Esophagus muscularis mucosa (tissue), 4 donors: ENCODE data around the gene TOP2A. TPM values are rescaled to one million over a fixed set of nuclear protein-coding genes. Genes with fewer than 3 reads are reported as not detected.

Experiments used
- DNase-seq: peaks from one replicate; pipeline ENCODE4 v3.0.0-alpha.2; 2017; ENCODE audit errors: extremely low spot score
- H3K27ac ChIP-seq, 4 donors: fragments of 200-600 bp; sonication (generic); replicated peaks in 1 of 4; 1 replicate in 3 of 4; 2 replicates in 1 of 4; pipeline ENCODE4 v1.5.1; 2016 to 2019; ENCODE audit warnings: mild to moderate bottlenecking in 1 of 4
- H3K27me3 ChIP-seq, 4 donors: fragments of 200-600 bp; sonication (generic); one replicate each; pipeline versions ENCODE4 v1.5.1 to v1.6.0; 2016 to 2019
- H3K36me3 ChIP-seq, 4 donors: fragments of 200-600 bp; sonication (generic); one replicate each; pipeline ENCODE4 v1.5.1; 2016 to 2019
- H3K4me1 ChIP-seq, 4 donors: fragments of 200-600 bp; sonication (generic); one replicate each; pipeline ENCODE4 v1.5.1; 2016 to 2019
- H3K4me3 ChIP-seq, 4 donors: fragments of 200-600 bp; sonication (generic); 1 replicate in 2 of 4; 2 replicates in 2 of 4; pipeline ENCODE4 v1.5.1; 2016 to 2019; ENCODE audit warnings: mild to moderate bottlenecking in 4 of 4, moderate library complexity in 1 of 4
- H3K9me3 ChIP-seq, 4 donors: fragments of 200-600 bp; sonication (generic); 1 replicate in 3 of 4; 2 replicates in 1 of 4; pipeline ENCODE4 v1.5.1; 2016 to 2019
- EP300 ChIP-seq: sonication (generic); formaldehyde crosslinking; IDR thresholded peaks from one replicate; pipeline ENCODE4 v1.6.1; 2017; ENCODE audit warnings: antibody characterized with exemption
- POLR2A ChIP-seq: fragments of 450-650 bp; IDR thresholded peaks from one replicate; pipeline ENCODE4 v1.6.1; 2017; ENCODE audit warnings: antibody characterized with exemption, moderate library complexity, mild to moderate bottlenecking, low read depth
- POLR2AphosphoS5 ChIP-seq, 2 donors: sonication (generic); formaldehyde crosslinking; IDR thresholded peaks; one replicate each; pipeline ENCODE4 v1.6.1; 2017; ENCODE audit warnings: antibody characterized with exemption in 2 of 2
- WGBS: methylation state at CpG from one replicate; pipeline ENCODE4 v1.1.5; 2018; 5-methylcytosine and 5-hydroxymethylcytosine counted together
- intact Hi-C: fragments of 100-400 bp; cut with DNase I; formaldehyde crosslinking; loops from one replicate; pipeline ENCODE4 v1.15.1; 2023
- total RNA-seq, 4 donors: library from RNA; depleted of rRNA; stranded (reverse); fragments of >200 nt; gene quantifications; one replicate each; pipeline versions ENCODE4 v1.1.0 to v1.2.1, GENCODE V29; 2016
- TF ChIP-seq, protein P1 (sequence below), 3 experiments: fragments of 200-600 bp in 2 of 3; fragments of 450-650 bp in 1 of 3; sonication (generic) in 2 of 3; IDR thresholded peaks; one replicate each; pipeline ENCODE4 v1.5.1; 2017 to 2019; ENCODE audit warnings: antibody characterized with exemption in 3 of 3, mild to moderate bottlenecking in 2 of 3, moderate library complexity in 1 of 3

TOP2A gene
- total RNA-seq, 4 donors from 2014 or later, result under 0.01 to 1.4 (median 0.30) TPM

DNA sequence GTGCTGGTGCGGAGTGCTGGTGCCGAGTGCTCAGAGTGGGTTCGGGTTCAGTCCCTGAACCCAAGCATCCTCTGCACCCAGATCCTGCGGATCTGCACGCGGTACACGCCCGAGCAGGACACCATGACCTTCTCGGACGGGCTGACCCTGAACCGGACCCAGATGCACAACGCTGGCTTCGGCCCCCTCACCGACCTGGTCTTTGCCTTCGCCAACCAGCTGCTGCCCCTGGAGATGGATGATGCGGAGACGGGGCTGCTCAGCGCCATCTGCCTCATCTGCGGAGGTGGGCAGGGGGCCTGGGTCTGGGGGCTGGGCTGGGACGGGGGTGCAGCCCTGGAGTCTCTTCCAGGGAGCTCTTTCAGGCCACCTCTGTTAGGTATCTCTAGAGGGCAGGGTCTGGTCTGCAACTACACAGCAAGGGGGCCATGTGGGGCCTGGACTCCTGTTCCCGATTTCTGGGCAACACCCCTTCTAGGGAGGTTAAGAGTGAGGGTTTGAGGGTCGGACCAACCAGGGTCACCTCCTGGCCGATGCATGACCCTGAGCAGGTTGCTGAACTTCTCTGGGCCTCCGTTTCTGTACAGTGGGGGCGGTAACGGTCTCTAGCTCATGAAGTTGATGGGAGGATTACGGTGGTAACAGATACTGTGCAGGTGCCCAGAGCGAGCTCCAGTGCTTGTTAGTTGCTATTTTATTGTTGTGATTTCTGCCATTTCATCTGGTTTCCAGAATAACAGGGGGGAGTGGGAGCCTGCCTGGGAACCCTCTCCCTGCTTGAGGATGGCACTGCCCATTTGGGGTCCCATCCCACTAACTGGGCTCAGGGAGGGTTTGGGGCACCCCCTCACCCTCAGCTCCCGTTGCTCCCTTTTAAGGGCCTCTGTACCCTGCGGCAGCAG lies 63.2 kb downstream of the TOP2A start:
- WGBS, result 79% methylated on average over 9 of the region's 30 CpGs
- Histone ChIP-seq H3K9me3 (no peaks in the 10 kb centered on the region), H3K27ac (peak overlapping the region; percentile 46 to 60 (median 50)), H3K27me3 (no peaks in the 10 kb centered on the region), H3K4me3 (no peak overlapping the region), H3K4me1 (peaks cover 35 to 87% (median 72%) of the 10 kb centered on the region in 4 donors), H3K36me3 (peaks cover 26 to 69% (median 67%) of the 10 kb centered on the region in 4 donors)
- intact Hi-C loops, result loop anchor here (1.0 to 5.0 kb wide), 3 partner anchors 51 to 178 kb away; no protein-coding TSS in a partner anchor
- TF ChIP-seq POLR2A, result no peak
- TF ChIP-seq, protein P1, sequence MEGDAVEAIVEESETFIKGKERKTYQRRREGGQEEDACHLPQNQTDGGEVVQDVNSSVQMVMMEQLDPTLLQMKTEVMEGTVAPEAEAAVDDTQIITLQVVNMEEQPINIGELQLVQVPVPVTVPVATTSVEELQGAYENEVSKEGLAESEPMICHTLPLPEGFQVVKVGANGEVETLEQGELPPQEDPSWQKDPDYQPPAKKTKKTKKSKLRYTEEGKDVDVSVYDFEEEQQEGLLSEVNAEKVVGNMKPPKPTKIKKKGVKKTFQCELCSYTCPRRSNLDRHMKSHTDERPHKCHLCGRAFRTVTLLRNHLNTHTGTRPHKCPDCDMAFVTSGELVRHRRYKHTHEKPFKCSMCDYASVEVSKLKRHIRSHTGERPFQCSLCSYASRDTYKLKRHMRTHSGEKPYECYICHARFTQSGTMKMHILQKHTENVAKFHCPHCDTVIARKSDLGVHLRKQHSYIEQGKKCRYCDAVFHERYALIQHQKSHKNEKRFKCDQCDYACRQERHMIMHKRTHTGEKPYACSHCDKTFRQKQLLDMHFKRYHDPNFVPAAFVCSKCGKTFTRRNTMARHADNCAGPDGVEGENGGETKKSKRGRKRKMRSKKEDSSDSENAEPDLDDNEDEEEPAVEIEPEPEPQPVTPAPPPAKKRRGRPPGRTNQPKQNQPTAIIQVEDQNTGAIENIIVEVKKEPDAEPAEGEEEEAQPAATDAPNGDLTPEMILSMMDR (IDR thresholded peaks at IDR 0.05), result no peak
- TF ChIP-seq POLR2AphosphoS5 (IDR thresholded peaks at IDR 0.05), result peak in 1 of 2 donors; percentile 10
- TF ChIP-seq EP300, result no peak
- DNase-seq, result no peak

DNA sequence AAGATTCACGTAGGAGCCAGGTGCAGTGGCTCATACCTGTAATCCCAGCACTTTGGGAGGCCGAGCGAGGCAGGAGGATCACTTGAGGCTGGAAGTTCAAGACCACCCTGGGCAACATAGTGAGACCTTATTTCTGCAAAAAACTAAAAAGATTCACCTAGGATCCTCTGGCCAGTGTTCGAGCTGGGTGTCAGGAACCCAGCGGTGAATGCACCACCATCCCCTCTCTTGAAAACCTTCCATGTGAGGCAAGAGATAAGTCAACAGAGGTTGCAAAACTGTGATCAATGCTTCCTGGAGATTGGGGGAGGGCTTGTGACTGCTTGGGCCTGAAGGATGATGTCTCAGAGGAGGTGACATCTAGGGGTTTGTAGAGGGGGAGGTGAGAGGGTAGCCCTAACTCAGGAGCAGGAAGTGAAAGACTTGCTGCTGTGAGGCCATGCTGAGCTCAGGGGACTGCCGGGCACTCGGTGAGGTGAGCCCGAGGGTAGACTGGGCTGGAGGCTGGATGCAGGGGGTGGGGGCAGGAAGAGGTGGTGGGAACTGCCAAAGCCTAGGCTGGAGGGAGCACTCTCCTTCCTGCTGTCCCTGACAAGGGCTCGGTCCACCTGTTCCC lies 64.8 kb downstream of the TOP2A start:
- Histone ChIP-seq H3K27me3 (no peaks in the 10 kb centered on the region), H3K27ac (no peak overlapping the region), H3K4me1 (peaks cover 51 to 89% (median 80%) of the 10 kb centered on the region in 4 donors), H3K36me3 (peaks cover 26 to 81% (median 79%) of the 10 kb centered on the region in 4 donors), H3K4me3 (no peak overlapping the region), H3K9me3 (no peaks in the 10 kb centered on the region)
- no peak for DNase-seq
- 81% methylated on average over 9 of the region's 9 CpGs for WGBS
- intact Hi-C loops, result no loop called here
- TF ChIP-seq POLR2AphosphoS5 (IDR thresholded peaks at IDR 0.05), result no peak
- TF ChIP-seq, protein P1 (IDR thresholded peaks at IDR 0.05), result no peak
- no peak for TF ChIP-seq EP300
- TF ChIP-seq POLR2A, result no peak

DNA sequence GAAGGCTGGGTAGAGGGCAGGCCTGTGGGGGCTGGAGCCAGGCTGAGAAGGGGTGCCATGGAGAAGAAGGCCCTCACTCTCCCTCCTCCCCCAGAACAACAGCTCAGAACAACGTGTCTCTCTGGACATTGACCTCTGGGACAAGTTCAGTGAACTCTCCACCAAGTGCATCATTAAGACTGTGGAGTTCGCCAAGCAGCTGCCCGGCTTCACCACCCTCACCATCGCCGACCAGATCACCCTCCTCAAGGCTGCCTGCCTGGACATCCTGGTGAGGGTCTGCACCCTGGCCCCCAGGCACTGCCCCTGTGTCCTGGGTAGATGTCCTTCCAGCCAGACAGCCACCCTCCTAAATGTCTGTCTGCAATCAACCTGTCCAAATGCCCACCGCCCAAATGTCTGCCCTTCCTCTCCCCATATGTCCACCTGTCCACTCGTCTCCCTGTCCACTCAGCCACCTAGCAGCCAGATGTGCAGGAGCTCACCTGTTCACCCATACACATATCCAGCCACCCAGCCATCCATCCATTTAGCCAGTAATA lies 65.4 kb downstream of the TOP2A start:
- Histone ChIP-seq H3K27me3 (no peaks in the 10 kb centered on the region), H3K36me3 (peaks cover 26 to 81% (median 79%) of the 10 kb centered on the region in 4 donors), H3K27ac (peak overlapping the region in 2 of 4 donors; percentile 96 to 98), H3K4me1 (peaks cover 57 to 89% (median 83%) of the 10 kb centered on the region in 4 donors), H3K4me3 (no peak overlapping the region), H3K9me3 (no peaks in the 10 kb centered on the region)
- WGBS, result 58% methylated on average over 3 of the region's 7 CpGs
- TF ChIP-seq POLR2A (no peak), EP300 (no peak), POLR2AphosphoS5 (IDR thresholded peaks at IDR 0.05) (no peak)
- TF ChIP-seq, protein P1 (IDR thresholded peaks at IDR 0.05), result no peak
- intact Hi-C loops, result no loop called here
- no peak for DNase-seq

DNA sequence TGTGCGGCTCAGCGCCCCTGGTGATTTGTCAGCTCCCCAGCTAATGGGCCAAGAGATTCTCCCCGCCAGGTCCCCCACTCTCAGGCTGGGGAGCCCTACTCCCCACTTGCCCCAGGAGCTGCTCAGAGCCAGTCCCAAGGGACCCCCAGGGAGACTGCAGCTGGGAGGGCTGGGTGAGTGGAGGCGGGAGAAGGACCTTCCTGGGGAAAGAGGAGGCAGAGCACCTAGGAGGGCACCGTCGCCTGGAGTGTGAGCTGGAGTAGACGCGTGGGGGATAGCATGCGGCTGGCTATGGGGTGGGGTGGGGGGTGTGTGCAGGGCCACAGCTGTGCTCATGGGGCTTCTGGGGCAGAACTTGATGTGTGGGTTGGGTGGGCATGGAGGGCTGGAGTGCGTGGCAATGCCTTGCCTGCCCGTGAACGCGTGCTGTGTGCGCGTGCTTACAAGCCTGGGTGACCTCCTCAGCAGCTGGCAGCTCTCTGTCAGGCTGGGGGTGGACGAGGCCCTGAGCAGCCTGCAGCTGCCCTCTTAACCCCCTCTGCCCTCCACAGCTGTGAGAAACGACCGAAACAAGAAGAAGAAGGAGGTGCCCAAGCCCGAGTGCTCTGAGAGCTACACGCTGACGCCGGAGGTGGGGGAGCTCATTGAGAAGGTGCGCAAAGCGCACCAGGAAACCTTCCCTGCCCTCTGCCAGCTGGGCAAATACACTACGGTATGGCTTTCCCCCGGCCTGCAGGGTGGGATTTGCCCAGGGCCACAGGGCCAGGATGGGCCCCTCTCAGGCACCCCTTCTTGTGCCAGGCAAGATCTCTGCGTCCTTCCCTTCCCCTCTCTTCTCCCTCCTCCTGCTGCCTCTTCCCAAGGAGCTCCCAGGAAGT lies 66.1 kb downstream of the TOP2A start:
- no peak for DNase-seq
- intact Hi-C loops, result no loop called here
- Histone ChIP-seq H3K4me1 (peaks cover 64 to 92% (median 89%) of the 10 kb centered on the region in 4 donors), H3K27me3 (no peaks in the 10 kb centered on the region), H3K36me3 (peaks cover 26 to 81% (median 79%) of the 10 kb centered on the region in 4 donors), H3K27ac (peak overlapping the region; percentile 44 to 98 (median 96)), H3K9me3 (no peaks in the 10 kb centered on the region), H3K4me3 (no peak overlapping the region)
- no peak for TF ChIP-seq POLR2A
- WGBS, result 84% methylated on average over 21 of the region's 27 CpGs
